HepG2 (cell line): ENCODE measurements around the gene NAA16. TPM values are rescaled to one million over a fixed set of nuclear protein-coding genes. Genes with fewer than 3 reads are reported as not detected.

Source experiments
- ATF7 ChIP-seq, 2 experiments: fragments of 450-650 bp in 1 of 2; sonication (generic) in 1 of 2; formaldehyde crosslinking in 1 of 2; IDR thresholded peaks; 2 replicates each; pipeline versions ENCODE4 v1.4.0 to v1.6.1; 2016 to 2020; ENCODE audit warnings: antibody characterized with exemption in 1 of 2, mild to moderate bottlenecking in 1 of 2, missing genetic modification reagents in 1 of 2
- BCLAF1 ChIP-seq: fragments of 450-650 bp; IDR thresholded peaks from 2 replicates; pipeline ENCODE4 v1.6.1; 2017; ENCODE audit warnings: mild to moderate bottlenecking
- CHCHD3 ChIP-seq: sonication (generic); formaldehyde crosslinking; IDR thresholded peaks from 2 replicates; pipeline ENCODE4 v1.8.0; 2022; ENCODE audit warnings: mild to moderate bottlenecking, missing genetic modification reagents, moderate library complexity
- CHD4 ChIP-seq: fragments of 200-600 bp; sonication (generic); IDR thresholded peaks from 2 replicates; pipeline ENCODE4 v1.7.0; 2017; ENCODE audit warnings: mild to moderate bottlenecking, low read length, borderline replicate concordance
- MZF1 ChIP-seq: sonication (generic); formaldehyde crosslinking; IDR thresholded peaks from 2 replicates; pipeline ENCODE4 v1.8.1; 2023; ENCODE audit warnings: mild to moderate bottlenecking, missing genetic modification reagents, borderline replicate concordance
- PCBP2 ChIP-seq: fragments of 200-400 bp; formaldehyde crosslinking; optimal IDR thresholded peaks from 2 replicates; pipeline ENCODE3; 2018; ENCODE audit warnings: low read length, low read depth; ENCODE audit not compliant: poor library complexity, severe bottlenecking
- TBX3 ChIP-seq: fragments of 450-650 bp; IDR thresholded peaks from 2 replicates; pipeline ENCODE4 v1.6.1; 2017; ENCODE audit warnings: antibody characterized with exemption, mild to moderate bottlenecking, inconsistent platforms, borderline replicate concordance
- ZSCAN20 ChIP-seq: sonication (generic); formaldehyde crosslinking; IDR thresholded peaks from 2 replicates; pipeline ENCODE4 v1.4.0; 2020; ENCODE audit warnings: missing genetic modification reagents, mild to moderate bottlenecking, borderline replicate concordance
- polyA plus RNA-seq, 8 experiments: library from polyadenylated mRNA; depleted of rRNA in 3 of 8; stranded (reverse) in 7 of 8; unstranded in 1 of 8; fragments of >200 nt; fragmentation: Illumina TruSeq in 4 of 8; extraction: Trizol in 4 of 8; gene quantifications; 2 replicates each; pipeline versions ENCODE4 v1.2.1 to v1.2.3, GENCODE V29; 2011 to 2016; ENCODE audit warnings: low read depth in 4 of 8, missing spikeins in 1 of 8, mixed read lengths in 1 of 8; ENCODE audit not compliant: insufficient read depth in 1 of 8
- total RNA-seq, 5 experiments: library from RNA; depleted of rRNA; stranded (reverse); fragments of >200 nt; fragmentation: Illumina TruSeq; extraction: Trizol; gene quantifications; 2 replicates each; pipeline ENCODE4 v1.2.3, GENCODE V29; 2016; ENCODE audit warnings: low read depth in 1 of 5
- TF ChIP-seq, protein P1 (sequence below): sonication (generic); formaldehyde crosslinking; IDR thresholded peaks from 2 replicates; pipeline ENCODE4 v1.9.0; 2021; ENCODE audit warnings: missing genetic modification reagents, borderline replicate concordance
- TF ChIP-seq, protein P2 (sequence below): IDR thresholded peaks from 2 replicates; pipeline ENCODE4 v1.6.1; 2012; ENCODE audit warnings: low read length, improper control_type of control experiment
- TF ChIP-seq, protein P3 (sequence below): sonication (generic); formaldehyde crosslinking; IDR thresholded peaks from 2 replicates; pipeline ENCODE4 v1.4.0; 2020; ENCODE audit warnings: mild to moderate bottlenecking, missing genetic modification reagents
- TF ChIP-seq, protein P4 (sequence below): sonication (generic); formaldehyde crosslinking; IDR thresholded peaks from 2 replicates; pipeline ENCODE4 v1.5.0; 2020; ENCODE audit warnings: missing genetic modification reagents, mild to moderate bottlenecking, borderline replicate concordance

Gene NAA16
- total and polyA plus RNA-seq, 2 of the 13 experiments (the other 11 are each of a cell fraction or from before 2014, with no cell fraction given), result 9.2 to 15.1 TPM

GRCh38 chr13:41289463-41289881, 21.6 kb upstream of the NAA16 start (continued):
- TF ChIP-seq BCLAF1 (no peak), MZF1 (no peak), ATF7 (IDR thresholded peaks at IDR 0.05) (no peak), ATF7 (CRISPR knock-in tag; IDR thresholded peaks at IDR 0.05) (peak; percentile 58; the same call in 1 of the 2 replicates), TBX3 (peak; percentile 91), CHD4 (no peak), PCBP2 (no peak), CHCHD3 (CRISPR knock-in tag) (no peak), ZSCAN20 (CRISPR knock-in tag) (no peak)
- TF ChIP-seq, protein P1, sequence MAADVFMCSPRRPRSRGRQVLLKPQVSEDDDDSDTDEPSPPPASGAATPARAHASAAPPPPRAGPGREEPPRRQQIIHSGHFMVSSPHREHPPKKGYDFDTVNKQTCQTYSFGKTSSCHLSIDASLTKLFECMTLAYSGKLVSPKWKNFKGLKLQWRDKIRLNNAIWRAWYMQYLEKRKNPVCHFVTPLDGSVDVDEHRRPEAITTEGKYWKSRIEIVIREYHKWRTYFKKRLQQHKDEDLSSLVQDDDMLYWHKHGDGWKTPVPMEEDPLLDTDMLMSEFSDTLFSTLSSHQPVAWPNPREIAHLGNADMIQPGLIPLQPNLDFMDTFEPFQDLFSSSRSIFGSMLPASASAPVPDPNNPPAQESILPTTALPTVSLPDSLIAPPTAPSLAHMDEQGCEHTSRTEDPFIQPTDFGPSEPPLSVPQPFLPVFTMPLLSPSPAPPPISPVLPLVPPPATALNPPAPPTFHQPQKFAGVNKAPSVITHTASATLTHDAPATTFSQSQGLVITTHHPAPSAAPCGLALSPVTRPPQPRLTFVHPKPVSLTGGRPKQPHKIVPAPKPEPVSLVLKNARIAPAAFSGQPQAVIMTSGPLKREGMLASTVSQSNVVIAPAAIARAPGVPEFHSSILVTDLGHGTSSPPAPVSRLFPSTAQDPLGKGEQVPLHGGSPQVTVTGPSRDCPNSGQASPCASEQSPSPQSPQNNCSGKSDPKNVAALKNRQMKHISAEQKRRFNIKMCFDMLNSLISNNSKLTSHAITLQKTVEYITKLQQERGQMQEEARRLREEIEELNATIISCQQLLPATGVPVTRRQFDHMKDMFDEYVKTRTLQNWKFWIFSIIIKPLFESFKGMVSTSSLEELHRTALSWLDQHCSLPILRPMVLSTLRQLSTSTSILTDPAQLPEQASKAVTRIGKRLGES, result no peak
- TF ChIP-seq, protein P2, sequence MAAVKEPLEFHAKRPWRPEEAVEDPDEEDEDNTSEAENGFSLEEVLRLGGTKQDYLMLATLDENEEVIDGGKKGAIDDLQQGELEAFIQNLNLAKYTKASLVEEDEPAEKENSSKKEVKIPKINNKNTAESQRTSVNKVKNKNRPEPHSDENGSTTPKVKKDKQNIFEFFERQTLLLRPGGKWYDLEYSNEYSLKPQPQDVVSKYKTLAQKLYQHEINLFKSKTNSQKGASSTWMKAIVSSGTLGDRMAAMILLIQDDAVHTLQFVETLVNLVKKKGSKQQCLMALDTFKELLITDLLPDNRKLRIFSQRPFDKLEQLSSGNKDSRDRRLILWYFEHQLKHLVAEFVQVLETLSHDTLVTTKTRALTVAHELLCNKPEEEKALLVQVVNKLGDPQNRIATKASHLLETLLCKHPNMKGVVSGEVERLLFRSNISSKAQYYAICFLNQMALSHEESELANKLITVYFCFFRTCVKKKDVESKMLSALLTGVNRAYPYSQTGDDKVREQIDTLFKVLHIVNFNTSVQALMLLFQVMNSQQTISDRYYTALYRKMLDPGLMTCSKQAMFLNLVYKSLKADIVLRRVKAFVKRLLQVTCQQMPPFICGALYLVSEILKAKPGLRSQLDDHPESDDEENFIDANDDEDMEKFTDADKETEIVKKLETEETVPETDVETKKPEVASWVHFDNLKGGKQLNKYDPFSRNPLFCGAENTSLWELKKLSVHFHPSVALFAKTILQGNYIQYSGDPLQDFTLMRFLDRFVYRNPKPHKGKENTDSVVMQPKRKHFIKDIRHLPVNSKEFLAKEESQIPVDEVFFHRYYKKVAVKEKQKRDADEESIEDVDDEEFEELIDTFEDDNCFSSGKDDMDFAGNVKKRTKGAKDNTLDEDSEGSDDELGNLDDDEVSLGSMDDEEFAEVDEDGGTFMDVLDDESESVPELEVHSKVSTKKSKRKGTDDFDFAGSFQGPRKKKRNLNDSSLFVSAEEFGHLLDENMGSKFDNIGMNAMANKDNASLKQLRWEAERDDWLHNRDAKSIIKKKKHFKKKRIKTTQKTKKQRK, result no peak
- TF ChIP-seq, protein P3, sequence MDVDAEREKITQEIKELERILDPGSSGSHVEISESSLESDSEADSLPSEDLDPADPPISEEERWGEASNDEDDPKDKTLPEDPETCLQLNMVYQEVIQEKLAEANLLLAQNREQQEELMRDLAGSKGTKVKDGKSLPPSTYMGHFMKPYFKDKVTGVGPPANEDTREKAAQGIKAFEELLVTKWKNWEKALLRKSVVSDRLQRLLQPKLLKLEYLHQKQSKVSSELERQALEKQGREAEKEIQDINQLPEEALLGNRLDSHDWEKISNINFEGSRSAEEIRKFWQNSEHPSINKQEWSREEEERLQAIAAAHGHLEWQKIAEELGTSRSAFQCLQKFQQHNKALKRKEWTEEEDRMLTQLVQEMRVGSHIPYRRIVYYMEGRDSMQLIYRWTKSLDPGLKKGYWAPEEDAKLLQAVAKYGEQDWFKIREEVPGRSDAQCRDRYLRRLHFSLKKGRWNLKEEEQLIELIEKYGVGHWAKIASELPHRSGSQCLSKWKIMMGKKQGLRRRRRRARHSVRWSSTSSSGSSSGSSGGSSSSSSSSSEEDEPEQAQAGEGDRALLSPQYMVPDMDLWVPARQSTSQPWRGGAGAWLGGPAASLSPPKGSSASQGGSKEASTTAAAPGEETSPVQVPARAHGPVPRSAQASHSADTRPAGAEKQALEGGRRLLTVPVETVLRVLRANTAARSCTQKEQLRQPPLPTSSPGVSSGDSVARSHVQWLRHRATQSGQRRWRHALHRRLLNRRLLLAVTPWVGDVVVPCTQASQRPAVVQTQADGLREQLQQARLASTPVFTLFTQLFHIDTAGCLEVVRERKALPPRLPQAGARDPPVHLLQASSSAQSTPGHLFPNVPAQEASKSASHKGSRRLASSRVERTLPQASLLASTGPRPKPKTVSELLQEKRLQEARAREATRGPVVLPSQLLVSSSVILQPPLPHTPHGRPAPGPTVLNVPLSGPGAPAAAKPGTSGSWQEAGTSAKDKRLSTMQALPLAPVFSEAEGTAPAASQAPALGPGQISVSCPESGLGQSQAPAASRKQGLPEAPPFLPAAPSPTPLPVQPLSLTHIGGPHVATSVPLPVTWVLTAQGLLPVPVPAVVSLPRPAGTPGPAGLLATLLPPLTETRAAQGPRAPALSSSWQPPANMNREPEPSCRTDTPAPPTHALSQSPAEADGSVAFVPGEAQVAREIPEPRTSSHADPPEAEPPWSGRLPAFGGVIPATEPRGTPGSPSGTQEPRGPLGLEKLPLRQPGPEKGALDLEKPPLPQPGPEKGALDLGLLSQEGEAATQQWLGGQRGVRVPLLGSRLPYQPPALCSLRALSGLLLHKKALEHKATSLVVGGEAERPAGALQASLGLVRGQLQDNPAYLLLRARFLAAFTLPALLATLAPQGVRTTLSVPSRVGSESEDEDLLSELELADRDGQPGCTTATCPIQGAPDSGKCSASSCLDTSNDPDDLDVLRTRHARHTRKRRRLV (CRISPR knock-in tag), result no peak
- TF ChIP-seq, protein P4, sequence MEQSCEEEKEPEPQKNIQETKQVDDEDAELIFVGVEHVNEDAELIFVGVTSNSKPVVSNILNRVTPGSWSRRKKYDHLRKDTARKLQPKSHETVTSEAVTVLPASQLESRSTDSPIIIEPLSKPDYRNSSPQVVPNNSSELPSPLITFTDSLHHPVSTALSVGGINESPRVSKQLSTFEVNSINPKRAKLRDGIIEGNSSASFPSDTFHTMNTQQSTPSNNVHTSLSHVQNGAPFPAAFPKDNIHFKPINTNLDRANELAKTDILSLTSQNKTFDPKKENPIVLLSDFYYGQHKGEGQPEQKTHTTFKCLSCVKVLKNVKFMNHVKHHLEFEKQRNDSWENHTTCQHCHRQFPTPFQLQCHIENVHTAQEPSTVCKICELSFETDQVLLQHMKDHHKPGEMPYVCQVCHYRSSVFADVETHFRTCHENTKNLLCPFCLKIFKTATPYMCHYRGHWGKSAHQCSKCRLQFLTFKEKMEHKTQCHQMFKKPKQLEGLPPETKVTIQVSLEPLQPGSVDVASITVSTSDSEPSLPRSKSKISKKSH (CRISPR knock-in tag), result no peak
